Measurements from ENCODE around the gene SAV1. TPM values are rescaled to one million over a fixed set of nuclear protein-coding genes. Genes with fewer than 3 reads are reported as not detected.

SAV1 gene
- total RNA-seq, 1 experiment from 2014 or later: 64.1 TPM

GRCh38 chr14:50705026-50705593, 37.0 kb upstream of the SAV1 start:
- DNase-seq (ENCODE audit: low spot score): no peak
- Mint-ChIP-seq H3K4me1 (no peaks in the 10 kb centered on the region), H3K36me3 (no peaks in the 10 kb centered on the region), H3K9me3 (peaks cover 9% of the 10 kb centered on the region), H3K27ac (no peak overlapping the region), H3K4me3 (no peak overlapping the region), H3K27me3 (ENCODE audit: low read depth) (peaks cover 6% of the 10 kb centered on the region; the same call in 1 of the 2 replicates)
- ATAC-seq: no peak
- POLR2A ChIA-PET: no interaction called here
- TF ChIP-seq AR (CRISPR knock-in tag; IDR thresholded peaks at IDR 0.05) (no peak), CDX4 (CRISPR knock-in tag; IDR thresholded peaks at IDR 0.05; ENCODE audit: borderline replicate concordance) (no peak), TP53 (CRISPR knock-in tag; IDR thresholded peaks at IDR 0.05) (no peak), ESRRA (CRISPR knock-in tag; IDR thresholded peaks at IDR 0.05; ENCODE audit: borderline replicate concordance) (no peak), ERG (CRISPR knock-in tag; IDR thresholded peaks at IDR 0.05) (no peak), NFYB (CRISPR knock-in tag; conservative IDR thresholded peaks at IDR 0.05; ENCODE audit: low read depth) (no peak), E2F4 (CRISPR knock-in tag; IDR thresholded peaks at IDR 0.05; ENCODE audit: borderline replicate concordance, low read depth) (no peak), ZNF671 (CRISPR knock-in tag; IDR thresholded peaks at IDR 0.05) (no peak), E2F5 (CRISPR knock-in tag; IDR thresholded peaks at IDR 0.05) (no peak), FOXK1 (CRISPR knock-in tag; IDR thresholded peaks at IDR 0.05) (no peak), NFE2L1 (CRISPR knock-in tag; IDR thresholded peaks at IDR 0.05) (no peak), KAT7 (CRISPR knock-in tag; IDR thresholded peaks at IDR 0.05; ENCODE audit: borderline replicate concordance) (no peak), CBFB (CRISPR knock-in tag; IDR thresholded peaks at IDR 0.05; ENCODE audit: low read depth) (no peak), ZBTB43 (CRISPR knock-in tag; IDR thresholded peaks at IDR 0.05) (no peak), MAX (CRISPR knock-in tag; IDR thresholded peaks at IDR 0.05) (no peak), ETV6 (CRISPR knock-in tag; IDR thresholded peaks at IDR 0.05) (no peak), USF2 (CRISPR knock-in tag; IDR thresholded peaks at IDR 0.05) (no peak), CREB1 (CRISPR knock-in tag; IDR thresholded peaks at IDR 0.05) (no peak), MYBL2 (CRISPR knock-in tag; IDR thresholded peaks at IDR 0.05) (no peak)
- TF ChIP-seq, protein P1, sequence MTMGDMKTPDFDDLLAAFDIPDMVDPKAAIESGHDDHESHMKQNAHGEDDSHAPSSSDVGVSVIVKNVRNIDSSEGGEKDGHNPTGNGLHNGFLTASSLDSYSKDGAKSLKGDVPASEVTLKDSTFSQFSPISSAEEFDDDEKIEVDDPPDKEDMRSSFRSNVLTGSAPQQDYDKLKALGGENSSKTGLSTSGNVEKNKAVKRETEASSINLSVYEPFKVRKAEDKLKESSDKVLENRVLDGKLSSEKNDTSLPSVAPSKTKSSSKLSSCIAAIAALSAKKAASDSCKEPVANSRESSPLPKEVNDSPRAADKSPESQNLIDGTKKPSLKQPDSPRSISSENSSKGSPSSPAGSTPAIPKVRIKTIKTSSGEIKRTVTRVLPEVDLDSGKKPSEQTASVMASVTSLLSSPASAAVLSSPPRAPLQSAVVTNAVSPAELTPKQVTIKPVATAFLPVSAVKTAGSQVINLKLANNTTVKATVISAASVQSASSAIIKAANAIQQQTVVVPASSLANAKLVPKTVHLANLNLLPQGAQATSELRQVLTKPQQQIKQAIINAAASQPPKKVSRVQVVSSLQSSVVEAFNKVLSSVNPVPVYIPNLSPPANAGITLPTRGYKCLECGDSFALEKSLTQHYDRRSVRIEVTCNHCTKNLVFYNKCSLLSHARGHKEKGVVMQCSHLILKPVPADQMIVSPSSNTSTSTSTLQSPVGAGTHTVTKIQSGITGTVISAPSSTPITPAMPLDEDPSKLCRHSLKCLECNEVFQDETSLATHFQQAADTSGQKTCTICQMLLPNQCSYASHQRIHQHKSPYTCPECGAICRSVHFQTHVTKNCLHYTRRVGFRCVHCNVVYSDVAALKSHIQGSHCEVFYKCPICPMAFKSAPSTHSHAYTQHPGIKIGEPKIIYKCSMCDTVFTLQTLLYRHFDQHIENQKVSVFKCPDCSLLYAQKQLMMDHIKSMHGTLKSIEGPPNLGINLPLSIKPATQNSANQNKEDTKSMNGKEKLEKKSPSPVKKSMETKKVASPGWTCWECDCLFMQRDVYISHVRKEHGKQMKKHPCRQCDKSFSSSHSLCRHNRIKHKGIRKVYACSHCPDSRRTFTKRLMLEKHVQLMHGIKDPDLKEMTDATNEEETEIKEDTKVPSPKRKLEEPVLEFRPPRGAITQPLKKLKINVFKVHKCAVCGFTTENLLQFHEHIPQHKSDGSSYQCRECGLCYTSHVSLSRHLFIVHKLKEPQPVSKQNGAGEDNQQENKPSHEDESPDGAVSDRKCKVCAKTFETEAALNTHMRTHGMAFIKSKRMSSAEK (CRISPR knock-in tag; IDR thresholded peaks at IDR 0.05; ENCODE audit: borderline replicate concordance): no peak
- CTCF ChIA-PET: interaction anchor here (0.9 to 2.4 kb wide), 4 partner anchors 9 to 387 kb away, joined by 3 to 11 read pairs (median 6); no protein-coding TSS in a partner anchor
